H1 (cell line): ENCODE data around the gene EEF1AKMT1. TPM values are rescaled to one million over a fixed set of nuclear protein-coding genes. Genes with fewer than 3 reads are reported as not detected.

Source experiments
- JUND ChIP-seq: IDR thresholded peaks from 2 replicates; pipeline ENCODE4 v1.6.1; 2011; ENCODE audit warnings: mild to moderate bottlenecking, improper control_type of control experiment, low read length
- MAX ChIP-seq: IDR thresholded peaks from 2 replicates; pipeline ENCODE4 v1.6.1; 2012; ENCODE audit warnings: inconsistent platforms
- SAP30 ChIP-seq: fragments of 300-600 bp; sonication (generic); IDR thresholded peaks from 2 replicates; pipeline ENCODE4 v1.7.1; 2012; ENCODE audit warnings: low read length, moderate library complexity, mild to moderate bottlenecking, inconsistent platforms; ENCODE audit not compliant: insufficient read depth, insufficient replicate concordance
- SIRT6 ChIP-seq: IDR thresholded peaks from one replicate; pipeline ENCODE4 v1.7.1; 2012; ENCODE audit warnings: low read length, inconsistent platforms
- SIX5 ChIP-seq: IDR thresholded peaks from 2 replicates; pipeline ENCODE4 v1.6.1; 2011; ENCODE audit warnings: mild to moderate bottlenecking, low read depth, low read length
- SP1 ChIP-seq: IDR thresholded peaks from 2 replicates; pipeline ENCODE4 v1.6.1; 2011; ENCODE audit warnings: low read depth, low read length
- SUZ12 ChIP-seq: fragments of 200-600 bp; sonication (generic); IDR thresholded peaks from 2 replicates; pipeline ENCODE4 v1.6.1; 2012; ENCODE audit warnings: mild to moderate bottlenecking, inconsistent platforms, low read length, moderate library complexity, mixed read lengths
- polyA plus RNA-seq, 7 experiments: library from polyadenylated mRNA; depleted of rRNA in 3 of 7; stranded (reverse) in 5 of 7; unstranded in 2 of 7; fragments of >200 nt in 5 of 7; fragments of 200-250 nt in 2 of 7; gene quantifications; 1 replicate in 5 of 7; 2 replicates in 1 of 7; 4 replicates in 1 of 7; pipeline versions ENCODE4 v1.2.1 to v1.2.3, GENCODE V29; 2011 to 2013; ENCODE audit warnings: missing spikeins in 2 of 7, mixed read lengths in 2 of 7
- total RNA-seq: library from RNA; stranded (reverse); fragmentation: NEBNext Ultra II Directional; extraction: Animal tissue kit (Norgen Biotek cat#: 25700); gene quantifications from 2 replicates; pipeline ENCODE4 v1.2.1, GENCODE V29; 2021
- TF ChIP-seq, protein P1 (sequence below): IDR thresholded peaks from 2 replicates; pipeline ENCODE4 v1.6.1; 2011; ENCODE audit warnings: low read length, improper control_type of control experiment
- TF ChIP-seq, protein P2 (sequence below): fragments of 300-600 bp; sonication (generic); IDR thresholded peaks from 2 replicates; pipeline ENCODE4 v1.7.1; 2012; ENCODE audit warnings: low read length, moderate library complexity, mild to moderate bottlenecking, inconsistent platforms; ENCODE audit not compliant: insufficient replicate concordance

Gene EEF1AKMT1
- total and polyA plus RNA-seq, 2 of the 8 experiments (the other 6 are each of a cell fraction or from before 2014, with no cell fraction given): 3.1 to 4.1 TPM

DNA sequence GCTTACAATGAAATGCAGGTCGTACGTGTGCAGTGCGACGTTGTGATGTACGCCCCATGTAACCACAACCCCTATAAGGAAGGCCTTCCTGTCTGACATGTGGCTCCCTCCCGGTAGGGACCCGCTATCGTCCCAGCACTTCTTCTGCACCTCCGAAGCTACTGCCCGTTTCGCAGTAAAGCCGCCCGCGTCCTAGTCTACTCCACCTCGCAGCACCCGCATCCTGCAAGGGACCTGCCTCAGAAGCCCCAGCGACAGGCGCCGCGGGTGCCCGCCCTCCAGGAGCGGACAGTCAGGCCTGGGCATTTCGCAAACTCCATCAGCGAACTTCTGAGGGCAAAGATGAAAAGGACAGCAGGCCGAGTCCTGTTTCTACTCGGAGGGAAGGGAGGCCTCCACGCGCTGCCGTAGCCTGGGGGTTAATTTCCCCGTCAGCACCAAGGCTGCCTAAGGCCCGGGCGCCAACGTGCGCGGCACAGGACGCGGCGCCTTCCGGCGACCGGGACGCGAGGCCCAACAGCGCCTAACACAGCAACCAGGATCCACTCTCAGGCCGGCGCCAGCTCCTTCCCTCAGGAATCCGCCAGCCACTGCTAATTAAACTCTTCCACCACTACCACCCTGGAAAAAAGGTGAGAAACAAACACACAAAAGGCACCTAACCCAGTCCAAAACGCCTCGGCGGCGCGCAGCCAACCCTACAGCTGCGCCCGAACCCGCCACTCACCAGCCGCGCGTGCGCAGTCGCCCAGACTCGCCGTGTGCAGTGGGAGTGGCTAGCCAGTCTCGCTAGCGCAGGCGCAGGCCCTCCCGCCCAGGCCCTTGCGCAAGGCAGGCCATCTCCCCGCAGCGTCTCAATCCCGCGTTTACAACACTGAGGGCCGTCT is at the start of gene EEF1AKMT1 (continued):
- no peak for TF ChIP-seq JUND
- TF ChIP-seq SIX5: no peak
- TF ChIP-seq SAP30: no peak
- TF ChIP-seq MAX: peak; percentile 72
- TF ChIP-seq SIRT6: no peak
- TF ChIP-seq SUZ12: no peak
- TF ChIP-seq, protein P1, sequence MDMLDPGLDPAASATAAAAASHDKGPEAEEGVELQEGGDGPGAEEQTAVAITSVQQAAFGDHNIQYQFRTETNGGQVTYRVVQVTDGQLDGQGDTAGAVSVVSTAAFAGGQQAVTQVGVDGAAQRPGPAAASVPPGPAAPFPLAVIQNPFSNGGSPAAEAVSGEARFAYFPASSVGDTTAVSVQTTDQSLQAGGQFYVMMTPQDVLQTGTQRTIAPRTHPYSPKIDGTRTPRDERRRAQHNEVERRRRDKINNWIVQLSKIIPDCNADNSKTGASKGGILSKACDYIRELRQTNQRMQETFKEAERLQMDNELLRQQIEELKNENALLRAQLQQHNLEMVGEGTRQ: no peak
- TF ChIP-seq, protein P2, sequence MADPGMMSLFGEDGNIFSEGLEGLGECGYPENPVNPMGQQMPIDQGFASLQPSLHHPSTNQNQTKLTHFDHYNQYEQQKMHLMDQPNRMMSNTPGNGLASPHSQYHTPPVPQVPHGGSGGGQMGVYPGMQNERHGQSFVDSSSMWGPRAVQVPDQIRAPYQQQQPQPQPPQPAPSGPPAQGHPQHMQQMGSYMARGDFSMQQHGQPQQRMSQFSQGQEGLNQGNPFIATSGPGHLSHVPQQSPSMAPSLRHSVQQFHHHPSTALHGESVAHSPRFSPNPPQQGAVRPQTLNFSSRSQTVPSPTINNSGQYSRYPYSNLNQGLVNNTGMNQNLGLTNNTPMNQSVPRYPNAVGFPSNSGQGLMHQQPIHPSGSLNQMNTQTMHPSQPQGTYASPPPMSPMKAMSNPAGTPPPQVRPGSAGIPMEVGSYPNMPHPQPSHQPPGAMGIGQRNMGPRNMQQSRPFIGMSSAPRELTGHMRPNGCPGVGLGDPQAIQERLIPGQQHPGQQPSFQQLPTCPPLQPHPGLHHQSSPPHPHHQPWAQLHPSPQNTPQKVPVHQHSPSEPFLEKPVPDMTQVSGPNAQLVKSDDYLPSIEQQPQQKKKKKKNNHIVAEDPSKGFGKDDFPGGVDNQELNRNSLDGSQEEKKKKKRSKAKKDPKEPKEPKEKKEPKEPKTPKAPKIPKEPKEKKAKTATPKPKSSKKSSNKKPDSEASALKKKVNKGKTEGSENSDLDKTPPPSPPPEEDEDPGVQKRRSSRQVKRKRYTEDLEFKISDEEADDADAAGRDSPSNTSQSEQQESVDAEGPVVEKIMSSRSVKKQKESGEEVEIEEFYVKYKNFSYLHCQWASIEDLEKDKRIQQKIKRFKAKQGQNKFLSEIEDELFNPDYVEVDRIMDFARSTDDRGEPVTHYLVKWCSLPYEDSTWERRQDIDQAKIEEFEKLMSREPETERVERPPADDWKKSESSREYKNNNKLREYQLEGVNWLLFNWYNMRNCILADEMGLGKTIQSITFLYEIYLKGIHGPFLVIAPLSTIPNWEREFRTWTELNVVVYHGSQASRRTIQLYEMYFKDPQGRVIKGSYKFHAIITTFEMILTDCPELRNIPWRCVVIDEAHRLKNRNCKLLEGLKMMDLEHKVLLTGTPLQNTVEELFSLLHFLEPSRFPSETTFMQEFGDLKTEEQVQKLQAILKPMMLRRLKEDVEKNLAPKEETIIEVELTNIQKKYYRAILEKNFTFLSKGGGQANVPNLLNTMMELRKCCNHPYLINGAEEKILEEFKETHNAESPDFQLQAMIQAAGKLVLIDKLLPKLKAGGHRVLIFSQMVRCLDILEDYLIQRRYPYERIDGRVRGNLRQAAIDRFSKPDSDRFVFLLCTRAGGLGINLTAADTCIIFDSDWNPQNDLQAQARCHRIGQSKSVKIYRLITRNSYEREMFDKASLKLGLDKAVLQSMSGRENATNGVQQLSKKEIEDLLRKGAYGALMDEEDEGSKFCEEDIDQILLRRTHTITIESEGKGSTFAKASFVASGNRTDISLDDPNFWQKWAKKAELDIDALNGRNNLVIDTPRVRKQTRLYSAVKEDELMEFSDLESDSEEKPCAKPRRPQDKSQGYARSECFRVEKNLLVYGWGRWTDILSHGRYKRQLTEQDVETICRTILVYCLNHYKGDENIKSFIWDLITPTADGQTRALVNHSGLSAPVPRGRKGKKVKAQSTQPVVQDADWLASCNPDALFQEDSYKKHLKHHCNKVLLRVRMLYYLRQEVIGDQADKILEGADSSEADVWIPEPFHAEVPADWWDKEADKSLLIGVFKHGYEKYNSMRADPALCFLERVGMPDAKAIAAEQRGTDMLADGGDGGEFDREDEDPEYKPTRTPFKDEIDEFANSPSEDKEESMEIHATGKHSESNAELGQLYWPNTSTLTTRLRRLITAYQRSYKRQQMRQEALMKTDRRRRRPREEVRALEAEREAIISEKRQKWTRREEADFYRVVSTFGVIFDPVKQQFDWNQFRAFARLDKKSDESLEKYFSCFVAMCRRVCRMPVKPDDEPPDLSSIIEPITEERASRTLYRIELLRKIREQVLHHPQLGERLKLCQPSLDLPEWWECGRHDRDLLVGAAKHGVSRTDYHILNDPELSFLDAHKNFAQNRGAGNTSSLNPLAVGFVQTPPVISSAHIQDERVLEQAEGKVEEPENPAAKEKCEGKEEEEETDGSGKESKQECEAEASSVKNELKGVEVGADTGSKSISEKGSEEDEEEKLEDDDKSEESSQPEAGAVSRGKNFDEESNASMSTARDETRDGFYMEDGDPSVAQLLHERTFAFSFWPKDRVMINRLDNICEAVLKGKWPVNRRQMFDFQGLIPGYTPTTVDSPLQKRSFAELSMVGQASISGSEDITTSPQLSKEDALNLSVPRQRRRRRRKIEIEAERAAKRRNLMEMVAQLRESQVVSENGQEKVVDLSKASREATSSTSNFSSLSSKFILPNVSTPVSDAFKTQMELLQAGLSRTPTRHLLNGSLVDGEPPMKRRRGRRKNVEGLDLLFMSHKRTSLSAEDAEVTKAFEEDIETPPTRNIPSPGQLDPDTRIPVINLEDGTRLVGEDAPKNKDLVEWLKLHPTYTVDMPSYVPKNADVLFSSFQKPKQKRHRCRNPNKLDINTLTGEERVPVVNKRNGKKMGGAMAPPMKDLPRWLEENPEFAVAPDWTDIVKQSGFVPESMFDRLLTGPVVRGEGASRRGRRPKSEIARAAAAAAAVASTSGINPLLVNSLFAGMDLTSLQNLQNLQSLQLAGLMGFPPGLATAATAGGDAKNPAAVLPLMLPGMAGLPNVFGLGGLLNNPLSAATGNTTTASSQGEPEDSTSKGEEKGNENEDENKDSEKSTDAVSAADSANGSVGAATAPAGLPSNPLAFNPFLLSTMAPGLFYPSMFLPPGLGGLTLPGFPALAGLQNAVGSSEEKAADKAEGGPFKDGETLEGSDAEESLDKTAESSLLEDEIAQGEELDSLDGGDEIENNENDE: no peak
- TF ChIP-seq SP1: no peak
